Renal cortical epithelial cell (primary cell): ENCODE results near the gene CTDNEP1. TPM values are rescaled to one million over a fixed set of nuclear protein-coding genes. Genes with fewer than 3 reads are reported as not detected.

Source experiments
- DNase-seq: peaks from one replicate; pipeline ENCODE4 v3.0.0-alpha.2; 2011; ENCODE audit warnings: low read depth
- total RNA-seq: library from RNA; depleted of rRNA; stranded (reverse); fragments of >200 nt; gene quantifications from 2 replicates; pipeline ENCODE4 v1.2.3, GENCODE V29; 2014

Gene CTDNEP1
- total RNA-seq, 1 donor from 2014 or later: 53.9 TPM

GRCh38 chr17:7280519-7281073 is 29.1 kb upstream of the CTDNEP1 start:
- peak; percentile 66 for DNase-seq

GRCh38 chr17:7279448-7279847 is 27.9 kb upstream of the CTDNEP1 start:
- DNase-seq: no peak

GRCh38 chr17:7266784-7267183 is 15.2 kb upstream of the CTDNEP1 start:
- DNase-seq: no peak

GRCh38 chr17:7263801-7264078 is 12.2 kb upstream of the CTDNEP1 start:
- DNase-seq: no peak

GRCh38 chr17:7262935-7263800 is 11.6 kb upstream of the CTDNEP1 start:
- DNase-seq: peak; percentile 31

GRCh38 chr17:7262192-7262934 is 10.8 kb upstream of the CTDNEP1 start, which contains the start of gene CLDN7:
TSS of gene CLDN7 (minus strand) at chr17:7262478. CDS start at chr17:7262043, 435 bp downstream.
- peak; percentile 30 for DNase-seq

GRCh38 chr17:7261379-7262191 is 10.1 kb upstream of the CTDNEP1 start:
- no peak for DNase-seq

- DNase-seq: no peak
Observed at GRCh38 chr17:7260651-7261378, 9.3 kb upstream of the CTDNEP1 start.

- DNase-seq: no peak
Observed at GRCh38 chr17:7260151-7260550, 8.6 kb upstream of the CTDNEP1 start.

- no peak for DNase-seq
Observed at GRCh38 chr17:7259555-7259889, 8.0 kb upstream of the CTDNEP1 start.

GRCh38 chr17:7258731-7259554 is 7.4 kb upstream of the CTDNEP1 start:
- DNase-seq: peak; percentile 86

- no peak for DNase-seq
Observed at GRCh38 chr17:7256766-7257456, 5.4 kb upstream of the CTDNEP1 start.

- DNase-seq: no peak
Observed at GRCh38 chr17:7254511-7254910, 3.0 kb upstream of the CTDNEP1 start.

- no peak for DNase-seq
Observed at GRCh38 chr17:7253082-7253481, 1.5 kb upstream of the CTDNEP1 start.

- DNase-seq: peak; percentile 81
Observed at GRCh38 chr17:7252176-7253043, 876 bp upstream of the CTDNEP1 start, which contains the start of gene ELP5. TSS of gene ELP5 (plus strand) at chr17:7252215. CDS start at chr17:7252551, 336 bp downstream.

- DNase-seq: no peak
Observed at GRCh38 chr17:7250695-7251627, 573 bp downstream of the CTDNEP1 start.

GRCh38 chr17:7249830-7250229 is 1.7 kb downstream of the CTDNEP1 start:
- no peak for DNase-seq

GRCh38 chr17:7249214-7249613 is 2.3 kb downstream of the CTDNEP1 start:
- no peak for DNase-seq
